Thoracic aorta (tissue), 2 donors: ENCODE results near the gene FRG2B. TPM values are rescaled to one million over a fixed set of nuclear protein-coding genes. Genes with fewer than 3 reads are reported as not detected.
"Not testable (repeated sequence)": the region's sequence is repeated elsewhere in the genome, so short reads cannot be mapped to it uniquely, and the experiment has no call there.

Experiments used
- ATAC-seq: fragments of 150-250 bp; one replicate; pipeline ENCODE4 v1.8.0; 2017; ENCODE audit warnings: low read depth; ENCODE audit not compliant: insufficient number of reproducible peaks, low FRiP score
- DNase-seq: peaks from one replicate; pipeline ENCODE4 v3.0.0-alpha.2; 2020; ENCODE audit warnings: low spot score
- H3K27ac ChIP-seq, 2 donors: fragments of 200-600 bp; sonication (generic); 1 replicate in 1 of 2; 2 replicates in 1 of 2; pipeline ENCODE4 v1.5.1; 2016; ENCODE audit warnings: mild to moderate bottlenecking in 2 of 2, moderate library complexity in 2 of 2
- H3K27me3 ChIP-seq: fragments of 200-600 bp; sonication (generic); replicated peaks from 2 replicates; pipeline ENCODE4 v1.6.0; 2016; ENCODE audit warnings: mild to moderate bottlenecking; ENCODE audit not compliant: insufficient read depth
- H3K36me3 ChIP-seq: fragments of 200-600 bp; sonication (generic); one replicate; pipeline ENCODE4 v1.5.1; 2016
- H3K4me1 ChIP-seq, 2 donors: fragments of 200-600 bp; sonication (generic); 1 replicate in 1 of 2; 2 replicates in 1 of 2; pipeline versions ENCODE4 v1.5.1 to v1.6.0; 2016; ENCODE audit warnings: low read depth in 2 of 2, mild to moderate bottlenecking in 1 of 2; ENCODE audit not compliant: control insufficient read depth in 1 of 2
- H3K4me3 ChIP-seq: fragments of 200-600 bp; sonication (generic); 2 replicates; pipeline ENCODE4 v1.5.1; 2016; ENCODE audit warnings: mild to moderate bottlenecking
- H3K9me3 ChIP-seq: fragments of 200-600 bp; sonication (generic); 2 replicates; pipeline ENCODE4 v1.5.1; 2016
- total RNA-seq, 2 donors: library from RNA; depleted of rRNA; stranded (reverse); fragments of >200 nt; gene quantifications; one replicate each; pipeline versions ENCODE4 v1.1.0 to v1.2.3, GENCODE V29; 2016
- TF ChIP-seq, protein P1 (sequence below): fragments of 200-600 bp; sonication (generic); IDR thresholded peaks from one replicate; pipeline ENCODE4 v1.5.1; 2019; ENCODE audit warnings: antibody characterized with exemption

FRG2B gene
- total RNA-seq, 2 donors from 2014 or later = not detected

- Histone ChIP-seq H3K27me3 (no peaks in the 10 kb centered on the region), H3K27ac (no peak overlapping the region), H3K4me3 (no peak overlapping the region), H3K36me3 (no peaks in the 10 kb centered on the region), H3K4me1 (no peaks in the 10 kb centered on the region), H3K9me3 (no peaks in the 10 kb centered on the region)
- ATAC-seq = no peak
- no peak for DNase-seq
- TF ChIP-seq, protein P1, sequence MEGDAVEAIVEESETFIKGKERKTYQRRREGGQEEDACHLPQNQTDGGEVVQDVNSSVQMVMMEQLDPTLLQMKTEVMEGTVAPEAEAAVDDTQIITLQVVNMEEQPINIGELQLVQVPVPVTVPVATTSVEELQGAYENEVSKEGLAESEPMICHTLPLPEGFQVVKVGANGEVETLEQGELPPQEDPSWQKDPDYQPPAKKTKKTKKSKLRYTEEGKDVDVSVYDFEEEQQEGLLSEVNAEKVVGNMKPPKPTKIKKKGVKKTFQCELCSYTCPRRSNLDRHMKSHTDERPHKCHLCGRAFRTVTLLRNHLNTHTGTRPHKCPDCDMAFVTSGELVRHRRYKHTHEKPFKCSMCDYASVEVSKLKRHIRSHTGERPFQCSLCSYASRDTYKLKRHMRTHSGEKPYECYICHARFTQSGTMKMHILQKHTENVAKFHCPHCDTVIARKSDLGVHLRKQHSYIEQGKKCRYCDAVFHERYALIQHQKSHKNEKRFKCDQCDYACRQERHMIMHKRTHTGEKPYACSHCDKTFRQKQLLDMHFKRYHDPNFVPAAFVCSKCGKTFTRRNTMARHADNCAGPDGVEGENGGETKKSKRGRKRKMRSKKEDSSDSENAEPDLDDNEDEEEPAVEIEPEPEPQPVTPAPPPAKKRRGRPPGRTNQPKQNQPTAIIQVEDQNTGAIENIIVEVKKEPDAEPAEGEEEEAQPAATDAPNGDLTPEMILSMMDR = no peak
These were observed 12.9 kb downstream of the FRG2B start for GRCh38 chr10:133613699-133614098.

DNA sequence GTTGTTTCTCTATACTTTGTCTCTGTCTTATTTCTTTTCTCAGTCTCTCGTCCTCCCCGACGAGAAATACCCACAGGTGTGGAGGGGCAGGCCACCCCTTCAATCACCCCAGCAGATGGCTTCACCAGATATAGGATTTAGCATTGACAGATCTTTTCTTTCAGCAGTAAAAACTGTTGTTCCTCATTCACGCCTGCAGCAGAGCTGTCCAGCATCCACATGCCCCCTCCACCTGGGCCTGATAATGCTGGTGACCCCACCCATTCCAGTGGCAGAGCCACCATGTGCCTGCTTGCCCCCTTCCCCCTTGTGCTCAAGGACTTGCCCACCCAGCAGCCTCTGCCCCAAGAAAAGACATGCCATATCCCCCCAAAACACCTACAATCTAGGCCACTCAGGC is 15.5 kb downstream of the FRG2B start:
- DNase-seq = no peak
- TF ChIP-seq, protein P1 = no peak
- no peak overlapping the region for H3K27ac ChIP-seq
- H3K9me3 ChIP-seq = no peaks in the 10 kb centered on the region
- no peaks in the 10 kb centered on the region for H3K27me3 ChIP-seq
- H3K4me1 ChIP-seq = no peaks in the 10 kb centered on the region
- no peaks in the 10 kb centered on the region for H3K36me3 ChIP-seq
- H3K4me3 ChIP-seq = no peak overlapping the region
- ATAC-seq = no peak

- DNase-seq = no peak
- TF ChIP-seq, protein P1 = no peak
These were observed 17.7 kb downstream of the FRG2B start for GRCh38 chr10:133608855-133609254.

DNA sequence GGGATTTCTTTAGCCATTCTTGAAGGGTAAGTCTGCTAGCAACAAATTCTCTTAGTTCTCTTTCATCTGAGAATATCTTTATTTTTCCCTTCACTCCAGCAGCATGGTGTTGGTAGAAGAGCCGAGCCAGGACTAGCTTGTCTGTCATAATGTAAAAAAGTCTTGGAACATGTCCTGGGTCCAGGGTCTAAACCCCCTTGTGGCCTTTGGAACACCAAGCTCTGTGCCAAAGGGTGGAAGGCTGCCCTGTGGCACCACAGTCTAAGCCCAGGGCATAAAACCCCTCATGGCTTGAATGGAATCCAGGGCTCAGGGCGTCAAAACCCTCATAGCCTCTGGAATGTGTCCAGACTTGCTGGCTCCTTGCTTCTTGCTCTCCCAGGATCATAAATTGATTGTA is 23.2 kb downstream of the FRG2B start:
- not testable (repeated sequence) for DNase-seq, H3K27ac ChIP-seq, H3K4me1 ChIP-seq, H3K36me3 ChIP-seq, H3K4me3 ChIP-seq, H3K27me3 ChIP-seq, H3K9me3 ChIP-seq, ATAC-seq

More at GRCh38 chr10:133608855-133609254, 17.7 kb downstream of the FRG2B start:
- no peak overlapping the region for H3K27ac ChIP-seq
- no peaks in the 10 kb centered on the region for H3K36me3 ChIP-seq
- no peak overlapping the region for H3K4me3 ChIP-seq
- H3K9me3 ChIP-seq = no peaks in the 10 kb centered on the region
- no peaks in the 10 kb centered on the region for H3K27me3 ChIP-seq
- no peak for ATAC-seq
- H3K4me1 ChIP-seq = no peaks in the 10 kb centered on the region

- Histone ChIP-seq H3K9me3 (no peaks in the 10 kb centered on the region), H3K27me3 (no peaks in the 10 kb centered on the region), H3K27ac (no peak overlapping the region), H3K36me3 (no peaks in the 10 kb centered on the region), H3K4me3 (no peak overlapping the region), H3K4me1 (no peaks in the 10 kb centered on the region)
- no peak for DNase-seq
- TF ChIP-seq, protein P1 = no peak
- ATAC-seq = no peak
These were observed 25.9 kb downstream of the FRG2B start for GRCh38 chr10:133600657-133601056.

DNA sequence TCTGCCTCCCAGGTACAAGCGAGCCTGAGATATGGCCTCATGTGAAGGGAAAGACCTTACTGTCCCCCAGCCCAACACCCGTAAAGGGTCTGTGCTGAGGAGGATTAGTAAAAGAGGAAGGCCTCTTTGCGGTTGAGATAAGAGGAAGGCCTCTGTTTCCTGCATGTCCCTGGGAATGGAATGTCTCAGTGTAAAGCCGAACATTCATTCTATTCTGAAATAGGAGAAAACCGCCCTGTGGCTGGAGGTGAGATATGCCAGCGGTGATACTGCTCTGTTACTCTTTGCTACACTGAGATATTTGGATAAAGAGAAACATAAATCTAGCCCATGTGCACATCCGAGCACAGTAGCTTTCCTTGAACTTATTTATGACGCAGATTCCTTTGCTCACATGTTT is 26.7 kb downstream of the FRG2B start:
- not testable (repeated sequence) for H3K36me3 ChIP-seq, H3K4me1 ChIP-seq, H3K9me3 ChIP-seq, H3K4me3 ChIP-seq, ATAC-seq, H3K27ac ChIP-seq, DNase-seq, H3K27me3 ChIP-seq
